HG02885 (cell line): ENCODE results near the gene ZNF138.
"Not testable (repeated sequence)": the region's sequence is repeated elsewhere in the genome, so short reads cannot be mapped to it uniquely, and the experiment has no call there.

Source experiments
- ATAC-seq: cut with Tn5 transposase; IDR thresholded peaks from one replicate; pipeline ENCODE4 v1.9.1; 2021; ENCODE audit warnings: mild to moderate bottlenecking; ENCODE audit not compliant: unreplicated experiment, poor library complexity

The ZNF138 gene

GRCh38 chr7:64835856-64836255, 41.6 kb downstream of the ZNF138 start:
- ATAC-seq: not testable (repeated sequence)

DNA sequence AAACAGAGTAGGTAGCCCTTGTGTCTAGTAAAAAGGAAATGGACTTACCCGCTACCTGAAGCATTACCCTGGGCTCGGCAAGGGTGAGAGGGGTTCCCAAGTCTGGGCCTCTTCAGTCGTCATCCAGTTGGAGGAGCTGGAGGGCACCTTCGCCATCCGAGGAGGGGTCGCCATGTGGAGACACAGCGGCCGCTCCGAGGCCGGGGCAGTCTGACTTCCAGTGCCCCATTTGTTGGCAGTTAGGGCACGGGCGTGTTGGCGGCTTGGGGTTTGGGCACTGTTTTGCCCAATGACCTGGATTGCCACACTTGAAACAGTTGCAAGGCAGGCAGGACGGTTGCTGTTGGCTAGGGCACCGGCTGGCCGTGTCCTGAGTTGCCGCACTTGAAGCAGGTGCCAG, 43.8 kb downstream of the ZNF138 start:
- ATAC-seq: not testable (repeated sequence)

GRCh38 chr7:64838691-64839090, 44.5 kb downstream of the ZNF138 start:
- no peak for ATAC-seq

GRCh38 chr7:64839910-64840309, 45.7 kb downstream of the ZNF138 start:
- no peak for ATAC-seq

DNA sequence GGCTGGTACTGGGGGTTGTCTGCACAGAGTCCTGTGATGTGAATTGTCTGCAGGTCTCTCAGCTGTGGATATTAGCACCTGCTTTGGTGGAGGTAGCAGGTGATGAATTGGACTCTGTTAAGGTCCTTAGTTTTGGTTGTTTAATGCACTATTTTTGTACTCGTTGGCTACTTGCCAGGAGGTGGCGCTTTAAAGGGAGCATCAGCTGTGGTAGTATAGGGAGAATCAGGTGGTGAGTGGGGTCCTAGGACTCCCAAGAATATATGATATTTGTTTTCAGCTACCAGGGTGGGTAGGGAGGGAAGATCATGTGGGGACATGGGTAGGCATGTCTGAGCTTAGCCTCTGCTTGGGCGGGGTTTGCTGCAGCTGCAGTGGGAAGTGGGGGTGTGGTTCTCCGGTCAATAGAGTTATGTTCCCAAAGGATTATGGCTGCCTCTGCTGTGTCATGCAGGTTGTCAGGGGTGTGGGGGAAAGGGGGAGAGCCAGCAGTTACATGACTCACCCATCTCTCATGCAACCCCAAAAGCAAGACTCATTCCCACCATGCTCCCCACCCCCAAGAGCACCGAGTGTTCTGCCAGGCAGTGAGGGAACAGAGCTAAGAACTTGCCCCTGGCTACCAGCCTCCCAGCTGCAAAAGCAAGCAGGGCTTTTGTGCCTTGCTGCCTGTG, 55.2 kb downstream of the ZNF138 start:
- ATAC-seq: no peak

- ATAC-seq: no peak
Observed at GRCh38 chr7:64849924-64850499, 55.8 kb downstream of the ZNF138 start.

DNA sequence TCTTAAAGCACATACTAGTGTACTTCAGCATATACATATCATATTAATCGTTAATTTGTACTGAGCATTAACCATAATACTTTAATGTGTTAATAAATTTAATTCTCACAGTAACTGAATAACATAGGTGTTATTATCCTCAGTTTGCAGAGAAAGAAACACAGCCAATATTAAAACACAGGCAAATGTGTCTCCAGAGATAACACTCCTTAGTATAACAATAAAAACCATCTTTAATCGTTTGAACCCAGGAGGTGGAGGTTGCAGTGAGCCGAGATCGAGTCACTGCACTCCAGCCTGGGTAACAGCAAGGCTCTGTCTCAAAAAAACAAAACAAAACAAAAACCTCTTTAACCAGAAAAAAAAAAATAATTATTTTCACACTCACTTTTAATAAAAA, 59.5 kb downstream of the ZNF138 start:
- no peak for ATAC-seq

DNA sequence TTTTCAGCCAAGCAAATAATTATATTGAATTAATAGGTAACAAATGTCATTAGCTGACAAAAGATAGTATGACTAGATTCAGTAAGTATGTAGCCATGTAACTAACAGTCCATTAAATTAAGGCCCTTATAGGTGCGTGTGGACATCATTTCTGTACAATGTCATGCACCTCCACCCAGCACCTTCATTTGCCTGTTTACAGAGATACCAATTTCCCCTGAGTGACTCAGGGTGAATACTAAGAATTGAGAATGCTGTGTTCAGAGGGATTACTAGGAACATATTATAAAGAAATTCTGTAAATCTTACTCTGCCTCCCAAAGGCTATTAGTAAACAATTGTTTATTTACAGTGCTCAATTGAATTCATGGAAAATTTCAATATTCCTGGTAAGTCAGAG, 60.7 kb downstream of the ZNF138 start:
- ATAC-seq: no peak

- ATAC-seq: no peak
Observed at GRCh38 chr7:64863021-64863420, 68.8 kb downstream of the ZNF138 start.

- ATAC-seq: not testable (repeated sequence)
Observed at GRCh38 chr7:64863530-64863929, 69.3 kb downstream of the ZNF138 start.

GRCh38 chr7:64863969-64864368, 69.7 kb downstream of the ZNF138 start:
- ATAC-seq: no peak

GRCh38 chr7:64867863-64868440, 73.7 kb downstream of the ZNF138 start:
- ATAC-seq: no peak

- ATAC-seq: no peak
Observed at GRCh38 chr7:64868499-64868898, 74.3 kb downstream of the ZNF138 start.

- no peak for ATAC-seq
Observed at GRCh38 chr7:64869121-64869725, 75.0 kb downstream of the ZNF138 start.

DNA sequence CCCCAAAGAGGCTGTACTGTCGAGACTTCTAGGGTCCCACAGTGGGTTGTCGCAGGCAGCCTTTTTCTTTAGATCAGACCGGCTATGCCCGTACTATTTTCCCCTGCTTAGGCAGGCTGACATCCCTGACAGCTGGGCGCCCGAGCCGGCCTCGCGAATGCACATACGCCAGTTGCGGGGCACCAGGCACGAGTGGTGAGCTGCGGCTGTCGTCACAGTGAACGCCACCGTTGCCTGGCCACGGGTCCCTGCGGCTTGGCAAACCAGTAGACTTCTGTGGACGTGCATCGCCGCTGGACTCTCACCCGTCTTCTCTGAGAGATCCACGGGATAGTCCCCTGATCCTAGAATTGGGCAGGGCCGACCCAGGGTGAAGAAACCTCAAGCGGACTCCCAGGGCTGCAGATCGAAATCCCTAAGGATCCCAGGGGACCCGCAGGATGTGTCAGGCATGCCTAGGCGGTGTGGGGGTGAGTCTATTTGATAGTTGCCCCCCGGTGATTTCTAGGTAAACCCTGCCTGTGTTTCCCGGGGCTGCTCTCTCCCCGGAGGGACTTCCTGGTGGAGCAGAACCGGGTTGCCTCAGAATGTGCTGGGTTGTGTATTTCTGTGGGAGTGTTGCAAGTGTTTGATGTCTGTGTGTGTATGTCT, 75.8 kb downstream of the ZNF138 start:
- no peak for ATAC-seq

GRCh38 chr7:64870656-64871055, 76.4 kb downstream of the ZNF138 start:
- ATAC-seq: no peak

DNA sequence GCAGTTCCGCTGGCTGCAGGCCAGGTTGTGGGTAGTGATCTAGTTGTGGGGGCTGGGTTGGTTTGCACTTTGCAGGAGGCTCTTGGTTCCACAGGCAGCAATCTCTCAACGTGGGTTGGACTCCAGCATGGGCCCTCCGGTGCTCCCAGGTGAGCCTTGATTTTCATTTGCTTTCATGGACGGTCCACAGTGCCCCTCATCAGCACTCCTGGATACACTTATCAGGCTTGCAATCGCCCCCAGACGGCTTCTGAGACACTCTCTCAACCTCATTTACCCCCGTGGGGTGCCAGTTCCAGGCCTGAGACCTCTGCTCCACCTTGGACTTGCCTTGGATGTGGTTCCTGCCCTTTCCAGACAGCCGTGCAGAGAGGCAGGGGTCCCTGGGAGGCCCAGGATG, 77.5 kb downstream of the ZNF138 start:
- no peak for ATAC-seq

GRCh38 chr7:64872351-64873154, 78.3 kb downstream of the ZNF138 start:
- ATAC-seq: no peak

- no peak for ATAC-seq
Observed at GRCh38 chr7:64873155-64873500, 78.9 kb downstream of the ZNF138 start.

- ATAC-seq: no peak
Observed at GRCh38 chr7:64873517-64873916, 79.3 kb downstream of the ZNF138 start.
